NCI-H510A (cell line): ENCODE data around the gene TUBA3E.
"Not testable (repeated sequence)": the region's sequence is repeated elsewhere in the genome, so short reads cannot be mapped to it uniquely, and the experiment has no call there.

Source experiments
- DNase-seq: peaks from one replicate; lab custom pipeline; 2025; lab: John Stamatoyannopoulos, UW

Gene TUBA3E

GRCh38 chr2:130162486-130162885 is 35.8 kb downstream of the TUBA3E start:
- not testable (repeated sequence) for DNase-seq

DNA sequence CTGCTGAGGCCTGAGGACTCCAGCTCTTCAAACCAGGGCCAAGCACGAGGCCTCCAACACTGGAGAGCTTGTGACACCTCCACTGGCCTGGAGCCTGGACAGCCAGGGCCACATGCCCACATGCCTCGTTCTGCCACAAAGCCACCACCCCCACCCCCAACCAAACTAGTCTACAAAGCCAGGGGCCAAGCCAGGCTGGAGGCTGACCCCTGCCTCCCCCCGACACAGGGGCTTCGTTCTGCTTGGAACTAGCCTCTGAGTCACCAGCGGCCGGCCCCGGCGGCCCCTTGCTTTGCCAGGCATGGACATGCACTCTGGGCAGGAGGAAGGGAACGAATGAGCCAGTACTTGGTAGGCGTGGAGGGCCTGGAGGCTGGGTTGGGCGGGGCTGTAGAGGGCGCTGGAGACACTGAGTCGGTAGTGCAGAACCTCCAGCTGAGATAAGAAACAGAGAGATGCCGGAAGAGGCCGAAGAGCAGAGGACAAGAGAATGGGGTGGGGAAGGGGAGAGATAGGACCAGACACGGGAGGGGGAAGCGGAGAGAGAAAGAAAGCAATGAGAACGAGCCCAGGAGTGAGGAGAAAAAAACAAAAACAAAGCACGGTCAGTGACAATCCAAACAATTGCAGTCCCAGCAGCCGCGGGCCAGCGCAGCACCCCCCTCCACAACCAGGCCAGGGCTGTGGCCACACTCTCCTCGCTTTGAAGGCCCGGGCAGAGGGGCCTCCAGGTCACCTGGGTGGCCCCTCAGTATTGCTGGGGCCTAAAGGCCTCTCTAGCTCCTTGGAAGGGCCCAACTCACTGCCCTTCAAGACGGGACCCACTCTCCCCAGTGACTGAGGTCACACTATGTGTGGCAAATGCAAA is 37.2 kb downstream of the TUBA3E start:
- DNase-seq, result not testable (repeated sequence)

DNA sequence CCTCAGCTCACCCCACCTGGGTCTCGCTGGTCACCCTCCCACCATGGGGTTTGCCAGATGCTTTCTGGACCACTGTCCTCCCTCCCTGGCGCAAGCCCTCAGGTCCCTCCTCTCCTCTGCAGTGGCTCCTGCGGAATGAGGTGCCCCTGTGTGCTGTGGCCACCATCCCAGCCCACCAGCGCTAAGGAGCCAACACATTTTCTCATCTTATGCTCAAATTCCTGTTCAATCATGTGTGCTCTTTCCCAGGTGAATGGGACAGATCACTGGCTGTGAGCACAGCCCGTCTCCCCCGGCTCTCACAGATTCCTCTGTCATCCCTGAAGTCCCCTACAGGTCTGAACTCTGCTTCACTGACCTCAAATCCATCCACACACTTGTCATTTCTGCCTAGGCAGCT is 38.1 kb downstream of the TUBA3E start:
- no peak for DNase-seq

DNA sequence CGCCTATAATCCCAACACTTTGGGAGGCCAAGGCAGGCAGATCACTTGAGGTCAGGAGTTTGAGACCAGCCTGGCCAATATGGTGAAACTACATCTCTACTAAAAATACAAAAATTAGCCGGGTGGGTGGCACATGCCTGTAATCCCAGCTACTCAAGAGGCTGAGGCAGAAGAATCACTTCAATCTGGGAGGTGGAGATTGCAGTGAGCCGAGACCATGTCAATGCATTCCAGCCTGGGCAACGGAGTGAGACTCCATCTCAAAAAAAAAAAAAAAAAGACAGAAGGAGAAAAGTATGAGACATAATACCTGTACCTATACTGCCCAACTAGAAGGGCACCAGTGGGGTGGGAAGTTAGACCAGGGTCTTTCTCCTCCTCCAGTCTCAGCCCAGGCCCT is 38.9 kb downstream of the TUBA3E start:
- not testable (repeated sequence) for DNase-seq

- no peak for DNase-seq
Observed at GRCh38 chr2:130158631-130159030, 39.6 kb downstream of the TUBA3E start.

- DNase-seq, result not testable (repeated sequence)
Observed at GRCh38 chr2:130157825-130158514, 40.3 kb downstream of the TUBA3E start.

DNA sequence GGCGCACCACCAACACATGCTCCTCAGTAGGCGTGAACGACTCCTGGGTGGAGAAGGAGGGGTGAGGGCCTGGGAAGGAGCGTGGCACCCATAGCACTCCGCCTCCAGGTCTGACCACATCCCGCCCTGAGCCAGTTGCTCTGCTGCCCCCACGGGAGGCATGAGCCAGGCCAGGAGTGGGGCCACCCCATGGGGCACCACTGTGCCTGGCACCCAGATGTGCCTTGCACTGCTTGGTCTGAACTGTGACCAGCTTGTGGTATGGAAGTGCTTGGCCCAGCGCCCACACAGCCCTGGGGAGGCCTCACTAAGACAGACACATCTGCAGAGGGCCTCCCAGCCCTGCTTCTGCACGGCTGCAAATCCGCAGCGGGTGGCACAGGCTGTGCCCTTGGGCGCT is 40.9 kb downstream of the TUBA3E start:
- DNase-seq, result not testable (repeated sequence)

DNA sequence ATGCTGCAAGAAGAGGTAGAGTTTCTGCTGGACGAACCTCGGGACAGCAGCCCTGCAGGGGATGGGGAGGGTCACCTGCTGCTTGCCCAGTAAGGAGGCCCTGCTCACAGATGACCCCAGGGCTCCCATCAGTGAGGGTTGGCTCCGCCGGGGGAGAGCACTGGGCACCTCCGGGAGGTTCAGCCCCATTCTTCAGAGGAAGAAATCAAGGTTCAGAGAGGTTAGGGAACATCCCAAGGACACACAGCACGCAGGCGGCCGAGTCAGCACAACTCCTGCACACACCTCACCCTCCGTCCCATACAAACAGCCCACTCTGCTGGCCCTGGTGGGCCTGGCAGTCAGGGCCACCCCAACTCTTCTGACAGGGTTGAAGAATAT is 41.6 kb downstream of the TUBA3E start:
- no peak for DNase-seq

DNA sequence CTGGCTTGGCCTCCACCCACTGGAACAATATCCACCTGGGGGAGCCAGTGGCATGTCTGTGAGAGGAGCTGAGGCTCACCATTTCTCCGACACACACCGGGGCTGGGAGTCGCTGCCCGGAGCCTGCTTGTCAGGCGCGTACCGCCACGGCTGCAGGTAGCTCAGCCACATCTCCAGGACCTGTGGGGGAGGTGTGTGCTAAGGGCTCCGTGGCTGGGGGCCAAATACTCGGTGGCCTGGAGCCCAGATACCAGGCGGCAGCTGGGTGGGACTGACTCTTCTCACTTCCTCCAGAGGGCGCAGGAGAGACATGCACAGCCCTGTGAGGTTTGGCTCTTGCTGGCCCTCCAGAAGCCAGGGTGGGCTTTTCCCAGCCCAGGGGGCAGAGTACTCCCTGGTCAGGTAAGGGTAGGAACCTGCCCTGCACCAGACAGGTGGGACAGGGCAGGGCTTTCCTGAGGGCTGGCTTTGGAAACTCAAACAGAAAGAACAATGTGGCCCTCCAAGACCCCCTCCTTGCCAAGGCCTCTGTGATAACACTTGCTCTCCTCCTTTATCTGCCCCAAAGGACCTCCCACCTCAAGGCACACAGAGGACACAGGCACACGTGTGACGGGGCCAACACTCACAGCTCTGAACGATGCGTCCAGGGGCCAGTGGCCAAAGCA is 42.1 kb downstream of the TUBA3E start:
- DNase-seq, result peak; percentile 17

- DNase-seq, result no peak
Observed at GRCh38 chr2:130154773-130155765, 43.2 kb downstream of the TUBA3E start.

- not testable (repeated sequence) for DNase-seq
Observed at GRCh38 chr2:130154423-130154770, 43.8 kb downstream of the TUBA3E start.

DNA sequence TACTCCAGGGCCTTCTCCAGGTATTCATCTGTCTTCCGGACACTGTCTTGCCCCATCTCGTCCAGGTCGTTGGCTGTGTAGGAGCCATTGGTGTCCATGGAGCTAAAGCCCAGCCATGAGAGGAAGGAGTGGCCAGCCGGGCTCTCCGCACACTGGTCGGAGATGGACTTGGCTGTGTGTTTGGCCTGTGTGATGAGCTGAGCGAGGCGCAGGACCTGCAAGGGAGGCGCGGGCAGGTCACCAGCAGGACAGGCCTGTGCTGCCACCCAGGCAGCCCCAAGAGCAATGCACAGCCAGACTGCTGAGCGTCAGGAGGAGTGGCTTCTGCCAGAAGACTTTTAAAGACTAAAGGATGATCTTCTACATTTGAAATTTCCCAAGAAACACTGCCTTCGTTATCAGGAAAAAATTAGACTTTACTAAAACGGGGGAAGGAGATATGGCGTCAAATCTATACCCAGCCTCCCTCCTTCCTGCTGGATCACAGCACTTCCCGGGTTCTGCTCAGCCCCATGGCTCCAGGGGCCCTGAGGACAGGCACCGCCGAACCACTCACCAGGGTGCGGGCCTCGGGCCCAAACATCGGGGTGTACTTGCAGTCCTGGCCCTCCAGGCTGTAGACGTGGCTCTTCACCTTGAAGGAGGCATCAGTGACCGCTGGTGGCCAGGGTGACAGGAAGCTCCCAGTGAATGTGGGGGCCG is 44.4 kb downstream of the TUBA3E start:
- not testable (repeated sequence) for DNase-seq

GRCh38 chr2:130152816-130153595 is 45.2 kb downstream of the TUBA3E start:
- DNase-seq, result no peak

GRCh38 chr2:130152136-130152815 is 46.0 kb downstream of the TUBA3E start:
- DNase-seq, result not testable (repeated sequence)

- DNase-seq, result not testable (repeated sequence)
Observed at GRCh38 chr2:130151145-130151512, 47.1 kb downstream of the TUBA3E start.

GRCh38 chr2:130150181-130151144 is 47.8 kb downstream of the TUBA3E start:
- no peak for DNase-seq

DNA sequence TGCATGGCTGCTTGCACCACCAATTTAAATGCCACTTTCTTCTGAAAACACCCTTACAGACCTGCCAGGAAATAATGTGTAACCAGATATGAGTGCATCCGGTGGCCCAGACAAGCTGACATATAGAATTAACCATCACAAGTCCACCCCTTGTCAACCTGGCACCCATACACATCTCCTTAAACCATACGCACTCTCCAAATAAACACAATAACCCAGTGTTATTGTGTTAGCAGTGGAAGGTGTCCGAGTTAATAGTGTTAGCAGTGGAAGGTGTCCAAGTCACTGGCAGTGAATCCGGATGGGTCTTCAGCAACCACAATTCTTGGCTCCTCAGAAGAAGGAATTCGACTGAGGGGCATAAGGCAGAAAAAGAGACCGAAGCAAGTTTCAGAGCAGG is 49.7 kb downstream of the TUBA3E start:
- peak; percentile 22 for DNase-seq

DNA sequence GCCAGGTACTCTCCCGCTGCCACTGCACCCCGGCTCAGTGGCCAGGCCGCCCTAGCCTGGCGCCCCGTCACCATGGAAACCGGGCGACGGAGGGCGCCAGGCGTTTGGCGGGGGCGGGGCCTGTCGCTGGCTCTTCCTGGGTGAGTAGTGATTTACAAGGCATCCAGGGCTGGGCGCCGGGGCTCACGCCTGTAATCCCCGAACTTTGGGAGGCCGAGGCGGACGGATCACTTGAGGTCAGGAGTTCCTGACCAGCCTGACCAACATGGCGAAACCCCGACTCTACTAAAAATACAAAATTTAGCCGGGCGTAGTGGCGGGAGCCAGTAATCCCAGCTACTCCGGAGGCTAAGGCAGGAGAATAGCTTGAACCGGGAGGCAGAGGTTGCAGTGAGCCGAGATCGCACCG is 53.2 kb downstream of the TUBA3E start, which contains the start of gene CCDC74B:
Gene CCDC74B, minus strand, starts transcription at position 107 of the 409 bp plus-strand sequence. CDS start 116 bp downstream, outside the sequence.
- peak; percentile 45 for DNase-seq
